NCI-H187 treated with DMSO at 0.1 percent for 48 hours (cell line): ENCODE measurements around the gene CDS2.

Experiments
- DNase-seq: peaks from one replicate; lab custom pipeline; 2025; lab: John Stamatoyannopoulos, UW

CDS2 gene

DNA sequence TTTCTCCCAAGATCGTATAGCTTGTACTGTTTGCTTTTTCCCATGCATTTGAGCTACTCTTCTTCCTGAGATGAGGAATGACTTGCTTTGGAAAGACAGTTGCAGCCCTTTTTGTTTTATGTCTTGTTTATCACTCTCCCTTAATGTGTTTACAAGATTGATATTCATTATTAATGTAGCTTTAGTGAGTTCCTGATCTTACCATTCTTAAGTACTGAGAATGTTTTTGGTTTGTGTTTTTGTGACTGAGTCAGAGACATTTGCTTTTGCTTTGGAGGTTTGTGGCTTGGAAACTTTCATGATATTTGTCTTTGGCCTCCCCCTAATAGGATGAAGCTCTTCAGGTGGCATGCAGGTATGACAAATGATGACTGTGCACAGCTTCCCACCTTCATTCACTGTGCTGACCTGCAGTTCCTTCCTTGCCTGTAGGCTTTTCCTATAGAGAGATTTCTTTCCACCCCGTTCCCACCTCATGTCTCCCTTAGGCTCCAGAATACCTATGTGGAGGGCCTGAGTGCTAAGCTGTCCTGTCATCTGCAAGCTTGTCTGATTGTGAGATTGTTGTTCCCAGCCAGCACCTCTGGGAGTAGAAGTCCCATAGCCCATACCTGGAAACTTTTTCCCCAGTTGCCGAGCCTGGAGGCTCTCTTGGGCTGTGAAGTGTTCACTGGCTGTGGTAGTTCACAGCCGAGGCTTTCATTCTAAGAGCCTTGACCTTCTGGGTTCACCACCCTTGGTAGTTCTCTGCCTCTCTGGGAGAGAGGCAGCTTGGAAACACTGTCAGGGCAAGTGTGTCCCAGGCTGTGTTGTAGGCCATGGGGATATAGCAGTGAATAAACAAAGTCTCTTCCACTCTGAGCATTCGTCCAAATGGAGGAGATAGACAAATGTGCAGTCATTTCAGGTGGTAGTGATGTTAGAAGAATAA lies 27.1 kb downstream of the CDS2 start:
- DNase-seq, result no peak

DNA sequence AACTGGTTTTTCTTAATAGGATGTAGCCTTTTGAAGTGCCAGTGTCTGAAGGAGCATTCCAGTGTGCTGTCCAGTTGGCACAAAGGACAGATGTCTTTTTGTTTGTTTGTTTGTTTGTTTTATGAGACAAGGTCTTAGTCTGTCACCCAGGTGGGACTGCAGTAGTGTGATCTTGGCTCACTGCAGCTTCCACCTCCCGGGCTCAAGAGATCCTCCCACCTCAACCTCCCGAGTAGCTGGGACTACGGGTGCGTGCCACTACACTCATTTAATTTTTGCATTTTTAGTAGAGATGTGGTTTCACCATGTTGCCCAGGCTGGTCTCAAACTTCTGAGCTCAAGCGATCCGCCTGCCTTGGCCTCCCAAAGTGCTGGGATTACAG lies 27.7 kb downstream of the CDS2 start:
- DNase-seq, result no peak

DNA sequence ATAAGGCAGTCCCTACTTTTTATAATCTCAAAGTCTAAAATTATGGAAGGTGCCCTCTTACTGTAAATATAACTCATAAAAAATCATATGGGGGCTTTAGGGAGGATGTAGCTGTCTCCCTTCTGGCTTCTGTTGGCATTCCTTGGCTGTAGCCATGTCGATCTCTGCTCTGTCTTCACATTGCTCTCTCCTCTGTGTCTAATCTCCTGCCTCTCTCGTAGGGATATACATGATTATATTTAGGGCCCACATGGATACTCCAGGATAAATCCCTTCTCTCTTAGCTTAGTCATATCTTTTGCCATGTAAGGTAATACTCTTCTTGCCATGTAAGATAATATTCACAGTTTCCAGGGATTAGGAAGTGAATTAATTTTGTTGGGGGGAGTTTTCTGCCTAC lies 28.6 kb downstream of the CDS2 start:
- no peak for DNase-seq

DNA sequence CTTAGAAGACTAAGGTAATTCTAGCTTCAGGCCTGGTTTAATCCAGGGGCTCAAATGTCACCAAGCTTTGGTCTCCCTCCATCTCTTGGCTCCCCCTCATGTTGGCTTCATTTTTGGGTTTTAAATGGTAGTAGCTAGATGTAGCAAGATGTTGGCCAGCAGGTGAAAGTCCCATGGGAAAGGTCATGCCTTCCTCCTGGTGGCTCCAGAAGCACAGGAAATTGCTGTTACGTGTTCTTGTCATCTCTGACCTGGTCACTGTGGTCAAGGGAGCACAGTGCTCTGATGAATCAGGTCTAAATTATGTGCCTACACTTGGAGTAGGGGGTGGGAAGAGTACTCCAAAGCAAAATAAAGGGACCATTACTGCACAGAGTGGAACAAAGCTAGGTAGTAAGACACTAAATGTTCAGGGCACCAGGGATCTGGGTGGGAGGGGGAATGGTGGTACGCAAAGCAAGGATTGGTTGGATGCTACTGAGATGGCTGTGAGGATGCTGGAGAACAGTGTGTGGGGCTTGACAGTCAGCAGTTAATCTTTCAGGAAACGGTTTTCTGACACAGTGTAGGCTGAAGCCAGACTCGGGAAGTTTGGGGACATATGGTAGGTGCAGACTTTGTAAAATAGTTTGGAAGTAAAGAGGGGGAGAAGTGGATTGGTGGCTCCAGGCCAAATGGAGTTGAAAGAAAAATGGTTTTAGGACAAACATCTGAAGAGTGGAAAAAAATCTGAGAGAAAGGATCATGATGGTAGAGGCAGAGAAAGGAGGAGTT lies 30.1 kb downstream of the CDS2 start:
- DNase-seq, result no peak

DNA sequence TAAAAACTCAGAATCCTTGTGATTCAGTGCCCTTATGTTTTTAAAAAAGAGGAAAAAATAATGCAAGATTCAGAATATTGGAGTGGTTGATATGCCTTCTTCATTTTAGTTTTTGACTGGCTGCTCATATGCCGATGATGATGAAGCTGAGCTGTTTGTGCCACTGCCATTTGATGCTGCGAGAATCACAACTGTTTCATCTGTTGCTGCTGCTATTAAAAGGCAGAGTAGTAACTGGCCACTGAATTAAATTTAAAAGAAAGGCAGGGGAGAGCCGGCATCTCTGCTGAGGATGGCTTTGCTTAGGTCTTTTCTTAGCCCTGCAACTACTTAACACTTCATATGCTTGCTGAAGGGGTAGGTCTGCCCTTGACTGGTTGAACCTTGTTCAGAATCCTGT lies 33.1 kb downstream of the CDS2 start:
- DNase-seq, result no peak

DNA sequence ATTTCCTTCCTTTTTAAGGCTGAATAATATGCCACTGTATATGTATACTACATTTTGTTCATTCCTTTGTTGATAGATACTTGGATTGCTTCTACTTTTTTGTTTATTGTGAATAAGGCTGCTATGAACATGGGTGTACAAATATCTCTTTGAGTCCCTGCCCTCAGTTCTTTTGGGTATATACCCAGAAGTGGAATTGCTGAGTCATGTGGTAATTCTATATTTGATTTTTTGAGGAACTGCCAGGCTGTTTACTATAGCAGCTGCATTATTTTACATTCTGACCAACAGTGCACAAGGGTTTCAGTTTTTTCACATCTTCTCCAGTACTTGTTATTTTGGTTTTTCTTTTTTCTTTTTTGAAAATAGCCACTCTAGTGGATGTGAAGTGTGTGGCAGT lies 34.1 kb downstream of the CDS2 start:
- DNase-seq, result no peak

DNA sequence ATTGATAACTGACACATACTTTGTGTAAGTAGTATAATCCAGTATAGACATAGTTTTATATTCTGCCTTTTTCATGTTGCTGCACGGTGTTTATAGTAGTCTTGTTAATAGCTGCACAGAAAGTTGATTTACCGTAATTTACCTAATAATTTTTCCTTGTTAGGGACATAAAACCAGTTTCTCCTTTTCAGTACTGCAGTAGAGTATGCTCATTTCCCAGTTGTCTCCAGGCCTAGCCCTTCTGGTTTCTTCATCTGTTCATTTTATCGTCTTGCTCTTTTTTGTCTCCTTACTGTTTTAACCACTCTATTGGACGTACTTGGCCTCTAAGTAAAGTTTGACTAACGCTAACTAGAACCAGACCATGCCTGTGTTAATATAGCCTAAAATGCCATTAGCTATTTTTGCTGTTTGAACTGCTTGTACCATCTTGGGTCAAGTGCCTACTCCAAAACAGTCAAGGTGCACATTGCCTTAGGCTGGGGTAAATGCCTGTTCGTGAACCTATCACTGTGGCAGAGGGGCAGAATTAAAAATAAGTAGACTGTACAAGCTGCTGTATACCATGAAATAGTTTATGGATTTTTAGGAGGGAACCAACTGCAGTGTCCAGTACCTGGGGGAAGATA lies 34.8 kb downstream of the CDS2 start:
- no peak for DNase-seq

DNA sequence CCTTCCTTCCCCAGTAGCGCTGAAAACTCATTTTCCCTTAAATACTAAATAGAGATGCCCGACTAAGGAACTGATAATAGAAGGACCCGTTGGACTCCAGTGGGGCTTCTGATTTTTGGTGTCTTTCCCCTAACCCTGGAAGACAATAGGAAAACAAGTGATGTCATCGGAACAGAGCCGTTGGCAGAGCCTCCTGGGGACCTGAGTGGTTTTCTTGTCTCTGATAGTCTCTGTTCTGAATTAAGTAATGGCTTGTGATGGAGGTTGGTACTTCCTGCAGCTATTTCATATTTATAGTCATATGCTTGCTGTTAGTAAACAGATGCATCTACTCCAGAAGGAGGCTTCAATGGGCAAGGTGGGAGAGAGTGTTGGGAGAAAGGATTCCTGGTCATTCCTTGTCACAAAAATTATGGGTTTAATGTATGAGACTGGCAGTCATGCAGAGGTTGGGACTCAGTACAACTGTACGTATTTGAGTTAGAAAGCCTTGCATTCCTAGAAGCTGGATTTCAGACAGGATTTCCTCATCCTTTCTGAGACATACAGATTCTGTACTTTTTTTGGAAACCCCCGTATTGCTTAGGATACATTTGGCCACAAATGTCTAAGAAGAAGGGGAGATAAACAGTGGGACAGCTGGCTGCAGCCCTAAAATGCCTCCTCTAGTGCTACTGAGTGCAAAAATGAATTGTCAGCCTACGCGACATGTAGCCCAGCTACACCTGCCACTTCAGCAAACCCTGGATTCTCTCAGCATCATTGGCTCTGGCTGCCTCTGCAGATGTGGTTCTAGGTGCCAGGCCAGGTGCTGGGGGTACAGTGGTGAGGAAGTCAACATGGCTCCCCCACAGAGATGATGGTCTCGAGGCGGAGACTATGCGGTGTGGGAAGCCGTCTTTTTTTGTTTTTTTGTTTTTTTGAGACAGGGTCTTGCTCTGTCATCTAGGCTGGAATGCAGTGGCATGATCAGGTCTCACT lies 38.1 kb downstream of the CDS2 start:
- no peak for DNase-seq

DNA sequence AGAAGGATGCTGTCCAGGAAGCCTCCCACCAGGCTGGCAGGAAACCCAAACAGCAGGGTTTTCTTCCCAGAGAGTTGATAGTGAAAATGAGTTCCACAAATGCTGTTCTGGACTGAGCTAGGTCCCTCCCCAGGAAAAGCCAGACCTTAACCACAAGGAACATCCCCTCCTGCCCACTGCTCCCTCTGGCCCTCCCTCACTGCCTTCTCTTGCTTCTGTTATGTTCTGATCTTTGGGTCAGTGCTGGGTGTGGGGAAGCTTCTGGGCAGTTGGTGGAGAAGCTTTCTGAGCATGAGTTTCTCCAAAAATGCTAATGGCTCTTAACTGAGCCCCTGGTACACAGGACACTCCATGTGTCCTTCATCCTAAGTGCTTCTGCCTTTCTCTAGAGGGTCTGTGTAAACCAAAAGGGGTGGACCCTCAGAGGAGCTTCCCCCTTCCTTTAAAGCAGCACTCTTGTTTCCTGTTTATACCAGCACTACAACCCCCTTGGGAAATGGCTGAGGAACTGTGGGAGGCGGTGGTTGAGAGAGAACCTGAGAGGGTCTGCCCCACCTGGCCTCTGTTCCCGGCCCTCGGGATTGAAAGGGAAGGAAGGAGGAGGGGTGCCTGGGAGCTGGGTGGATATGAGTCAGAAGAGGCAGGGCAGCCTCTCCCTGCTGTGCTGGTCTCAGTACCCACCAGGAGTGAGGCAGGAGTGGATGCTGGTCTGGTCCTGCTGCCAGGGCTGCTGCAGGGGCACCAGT lies 42.0 kb downstream of the CDS2 start:
- peak; percentile 97 for DNase-seq

DNA sequence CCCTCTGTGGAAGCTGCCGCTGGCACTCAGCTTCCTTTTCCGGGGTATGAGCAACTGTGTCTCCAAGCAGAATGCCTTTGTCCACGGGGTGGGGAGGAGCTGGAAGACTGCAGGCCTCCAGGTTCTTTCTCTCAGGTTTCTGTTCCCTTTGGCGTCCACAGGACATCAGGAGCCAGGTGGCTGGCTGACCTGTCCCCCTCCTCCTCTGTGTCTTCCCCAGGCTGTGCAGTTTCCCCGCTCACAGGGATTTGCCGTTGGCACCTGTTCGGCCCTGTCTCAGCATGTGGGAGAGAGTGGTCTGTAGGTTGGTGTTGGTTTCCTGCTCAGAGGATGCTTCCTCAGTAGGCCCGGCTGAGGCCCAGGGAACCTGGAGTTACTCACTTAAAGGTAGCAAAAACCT lies 43.5 kb downstream of the CDS2 start:
- no peak for DNase-seq

DNA sequence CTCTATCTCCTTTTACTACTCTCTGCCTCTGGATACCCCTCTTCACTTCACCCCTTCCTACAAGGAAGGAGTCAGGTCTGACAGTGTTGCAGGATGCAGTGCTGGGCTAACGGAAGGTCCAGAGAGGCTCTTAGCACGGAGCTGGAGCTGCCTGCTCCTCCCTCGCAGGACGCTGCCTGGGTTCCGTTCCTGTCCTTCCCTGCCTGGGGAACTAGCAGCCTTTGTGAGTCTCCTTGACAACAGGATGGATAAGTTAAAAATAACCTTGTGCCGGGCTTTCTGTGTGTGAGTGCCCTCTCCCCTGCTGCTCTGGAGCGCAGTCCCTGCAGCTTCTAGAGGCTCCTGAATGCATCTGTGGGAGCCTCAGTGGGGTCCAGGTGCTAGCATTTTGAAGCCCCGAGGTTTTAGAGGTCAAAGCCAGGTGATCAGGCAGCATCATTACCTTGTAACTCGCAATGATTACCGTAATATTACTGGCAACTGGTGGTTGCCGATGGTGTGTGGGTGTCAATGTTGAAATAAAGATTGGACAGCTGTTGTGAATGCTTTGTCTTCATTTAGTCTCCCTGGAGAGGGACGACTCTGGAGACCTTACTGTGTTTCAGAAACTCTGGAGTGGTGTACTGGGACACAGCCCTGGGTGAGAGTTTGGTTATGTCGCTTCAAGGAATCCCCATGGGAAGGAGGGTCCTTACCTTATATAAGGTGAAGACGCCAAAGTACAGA lies 44.4 kb downstream of the CDS2 start:
- DNase-seq, result peak; percentile 78

DNA sequence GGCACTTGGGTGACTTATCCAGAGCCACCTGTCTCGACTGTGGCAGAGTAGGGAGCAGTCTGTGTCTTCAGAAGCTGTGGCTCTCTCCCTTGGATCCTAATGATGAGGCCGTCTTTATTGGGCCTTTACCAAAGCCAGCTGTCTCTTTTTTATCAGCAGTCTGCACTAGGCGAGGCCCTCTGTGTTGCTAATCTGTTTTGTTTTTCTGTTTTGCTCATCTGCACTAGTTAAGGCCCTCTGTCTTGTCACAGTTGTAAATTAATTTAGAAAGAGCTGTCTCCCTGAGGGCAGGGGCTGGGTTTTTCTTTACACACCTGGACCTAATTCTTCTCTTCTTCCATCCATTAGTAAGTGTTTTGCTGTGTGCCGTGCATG lies 45.0 kb downstream of the CDS2 start:
- DNase-seq, result no peak

DNA sequence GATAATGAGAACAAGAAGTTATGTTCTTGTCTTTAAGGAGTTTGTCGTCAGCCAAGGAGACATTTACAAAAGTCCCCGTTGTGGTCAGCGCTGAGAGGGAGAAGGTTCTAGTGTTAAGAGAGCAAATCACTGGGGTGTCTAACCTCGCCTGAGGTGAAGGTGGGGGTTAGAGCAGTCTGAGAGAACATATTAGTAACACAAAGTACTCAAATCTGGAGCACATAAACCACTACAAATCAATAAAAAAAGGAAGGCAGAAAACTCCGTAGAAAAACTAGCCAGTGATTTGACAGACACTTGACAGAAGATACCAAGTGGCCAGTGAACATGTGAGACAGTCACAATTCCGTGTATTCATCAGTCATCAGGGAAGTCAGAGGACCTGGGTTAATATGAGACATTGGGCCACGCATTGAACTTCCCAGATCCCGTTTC lies 45.4 kb downstream of the CDS2 start:
- DNase-seq, result no peak

DNA sequence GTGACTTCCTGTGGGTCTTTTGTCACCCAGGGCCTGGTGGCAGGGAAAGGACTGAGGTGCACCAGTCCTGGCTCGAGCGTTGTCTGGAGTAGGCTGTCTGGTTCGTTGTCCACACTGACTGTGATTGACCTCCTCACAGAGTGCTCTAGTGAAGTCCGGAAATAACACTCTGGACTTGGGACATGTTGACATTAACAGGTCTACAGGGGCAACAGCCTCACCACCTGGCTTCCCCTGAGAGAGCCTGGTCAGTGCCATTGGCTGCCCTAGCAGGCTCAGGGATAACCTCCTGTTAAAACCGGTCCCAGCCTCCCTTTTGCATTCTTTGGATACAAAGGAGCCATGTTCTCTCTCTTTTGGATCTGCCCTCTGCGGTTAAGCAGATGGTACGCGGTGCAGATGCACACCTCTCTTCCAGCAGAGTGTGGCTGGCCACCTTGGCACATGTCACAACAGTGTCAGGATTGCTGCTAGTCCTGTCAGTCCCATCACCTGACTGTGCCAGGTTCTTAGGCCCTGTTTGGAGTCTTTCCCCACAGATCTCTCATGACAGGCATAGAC lies 46.2 kb downstream of the CDS2 start:
- DNase-seq, result no peak

DNA sequence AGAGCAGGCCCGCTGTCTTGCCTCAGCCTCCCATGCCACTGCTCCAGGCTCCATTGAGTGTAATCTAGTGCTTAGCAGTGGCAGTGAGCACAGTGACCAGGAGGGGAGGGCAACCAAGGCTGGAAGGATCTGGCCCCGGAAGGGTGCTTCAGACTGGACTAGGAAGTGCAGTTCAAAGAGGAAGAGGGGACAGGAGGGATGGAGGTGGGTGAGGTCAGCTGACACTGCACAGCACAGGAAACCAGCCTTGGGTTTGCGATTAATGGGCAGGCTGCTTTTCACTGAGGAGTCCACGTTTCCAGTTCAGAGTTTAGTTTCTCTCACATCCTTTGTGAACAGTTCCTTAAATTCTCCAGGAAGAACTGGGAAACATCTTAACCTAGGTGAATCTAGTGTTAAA lies 46.9 kb downstream of the CDS2 start:
- no peak for DNase-seq

DNA sequence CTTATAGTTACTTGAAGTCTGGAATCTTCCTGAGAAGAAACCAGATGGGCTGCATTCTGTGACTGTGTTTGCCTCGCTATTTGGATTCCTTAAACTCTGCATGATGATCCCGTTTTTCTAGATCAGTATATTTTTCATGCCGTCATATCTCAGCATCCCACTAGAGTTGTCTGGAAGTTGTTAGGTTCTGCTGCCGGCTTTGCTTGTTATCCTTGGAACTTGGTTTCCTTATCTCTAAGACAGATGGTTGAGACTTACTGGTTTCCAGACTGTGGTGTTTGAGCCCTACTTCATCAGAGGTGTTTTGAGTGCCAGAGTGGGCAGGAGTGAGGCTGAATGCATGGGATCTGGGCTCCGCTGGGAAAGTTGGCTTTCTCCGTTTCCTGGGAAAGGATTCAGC lies 50.3 kb downstream of the CDS2 start:
- DNase-seq, result no peak

DNA sequence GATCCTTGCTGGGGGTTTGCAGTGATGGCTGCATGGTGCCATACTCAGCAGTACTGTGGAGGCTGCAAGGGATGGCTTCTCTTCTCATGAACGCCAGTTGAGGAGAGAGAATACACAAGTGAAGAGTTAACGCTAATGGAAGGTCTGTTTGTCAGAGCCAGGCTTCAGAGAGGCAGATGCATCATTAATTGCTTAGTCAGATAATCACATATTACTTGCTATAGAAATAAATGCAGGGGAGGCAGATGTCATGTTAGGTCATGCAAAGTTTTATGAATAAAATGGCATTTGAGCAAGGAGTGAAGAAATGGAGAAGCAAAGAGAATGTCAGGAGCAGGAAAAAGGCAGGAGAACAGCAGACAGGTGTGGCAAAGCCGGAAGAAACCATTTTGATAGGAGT lies 51.2 kb downstream of the CDS2 start:
- no peak for DNase-seq

DNA sequence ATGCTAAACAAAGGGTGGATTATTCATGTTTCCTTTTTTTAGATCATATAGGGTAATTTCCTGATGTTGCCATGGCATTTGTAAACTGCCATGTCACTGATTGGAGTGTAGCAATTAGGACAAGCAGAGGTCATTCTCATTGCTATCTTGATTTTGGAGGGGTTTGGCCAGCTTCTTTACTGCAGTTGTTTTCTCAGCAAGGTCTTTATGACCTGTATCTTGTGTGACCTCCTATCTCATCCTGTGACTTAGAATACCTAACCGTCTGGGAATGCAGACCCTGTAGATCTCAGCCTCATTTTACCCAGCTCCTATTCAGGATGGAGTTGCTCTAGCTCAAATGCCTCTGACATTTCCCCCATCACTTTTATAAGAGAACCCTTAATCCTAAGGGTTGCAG lies 53.6 kb downstream of the CDS2 start:
- no peak for DNase-seq

DNA sequence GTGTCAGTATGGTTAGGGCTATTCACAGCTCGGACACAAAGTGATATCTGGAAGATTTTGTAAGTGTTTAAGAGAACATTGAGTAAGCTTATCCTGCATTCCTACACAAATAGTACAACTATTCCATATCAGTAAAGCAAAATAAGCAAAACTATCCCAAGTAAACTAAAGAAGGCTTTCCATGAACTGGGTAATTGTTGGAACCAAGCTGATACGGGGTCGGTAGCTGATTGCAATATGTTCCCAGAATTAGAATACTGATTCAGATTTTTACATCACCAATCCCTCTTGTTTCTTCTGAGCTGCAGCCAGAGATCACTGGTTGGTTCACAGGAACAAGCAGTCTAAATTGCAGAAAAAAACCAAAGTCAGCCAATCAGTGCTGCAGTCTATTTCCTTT lies 54.1 kb downstream of the CDS2 start:
- no peak for DNase-seq

DNA sequence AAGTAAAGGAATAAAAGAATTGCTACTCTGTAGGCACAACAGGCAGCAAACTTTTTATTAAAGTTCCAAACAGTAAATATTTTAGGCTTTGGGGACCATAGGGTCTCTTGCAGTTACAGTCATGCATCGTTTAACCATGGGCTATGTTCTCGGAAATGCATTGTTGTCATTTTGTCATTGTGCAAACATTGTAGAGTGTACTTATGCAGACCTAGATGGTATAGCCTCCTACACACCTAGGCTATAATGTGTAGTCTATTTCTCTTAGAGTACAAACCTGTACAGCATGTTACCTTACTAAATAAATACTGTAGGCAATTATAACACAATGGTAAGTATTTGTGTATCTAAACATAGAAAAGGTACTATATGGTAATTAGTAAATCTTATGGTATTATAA lies 54.7 kb downstream of the CDS2 start:
- DNase-seq, result no peak
